Transverse colon (tissue), 4 donors: ENCODE results near the gene UQCR11. TPM values are rescaled to one million over a fixed set of nuclear protein-coding genes. Genes with fewer than 3 reads are reported as not detected.

Experiments
- DNase-seq: peaks from one replicate; pipeline ENCODE4 v3.0.0-alpha.2; 2019
- H3K27ac ChIP-seq, 4 donors: fragments of 200-600 bp; sonication (generic); 2 replicates each; pipeline ENCODE4 v1.5.1; 2016 to 2018; ENCODE audit warnings: inconsistent platforms in 4 of 4
- H3K27me3 ChIP-seq: fragments of 200-600 bp; sonication (generic); 2 replicates; pipeline ENCODE4 v1.5.1; 2017; ENCODE audit warnings: inconsistent platforms
- H3K36me3 ChIP-seq, 4 donors: fragments of 200-600 bp; sonication (generic); 2 replicates each; pipeline ENCODE4 v1.5.1; 2017 to 2019; ENCODE audit warnings: inconsistent platforms in 4 of 4
- H3K4me1 ChIP-seq, 4 donors: fragments of 200-600 bp; sonication (generic); 2 replicates each; pipeline ENCODE4 v1.5.1; 2017 to 2020; ENCODE audit warnings: inconsistent platforms in 4 of 4
- H3K4me3 ChIP-seq, 4 donors: fragments of 200-600 bp; sonication (generic); 1 replicate in 1 of 4; 2 replicates in 3 of 4; pipeline versions ENCODE4 v1.5.1 to v1.6.1; 2017 to 2019; ENCODE audit warnings: inconsistent platforms in 4 of 4
- H3K9me3 ChIP-seq, 2 donors: fragments of 200-600 bp; sonication (generic); 2 replicates each; pipeline ENCODE4 v1.5.1; 2017 to 2019; ENCODE audit warnings: inconsistent platforms in 2 of 2
- EP300 ChIP-seq: sonication (generic); formaldehyde crosslinking; IDR thresholded peaks from one replicate; pipeline ENCODE4 v1.6.1; 2017; ENCODE audit warnings: antibody characterized with exemption, low read depth
- POLR2A ChIP-seq: fragments of 450-650 bp; IDR thresholded peaks from one replicate; pipeline ENCODE4 v1.6.1; 2016; ENCODE audit warnings: antibody characterized with exemption, mild to moderate bottlenecking, moderate library complexity
- POLR2AphosphoS5 ChIP-seq, 3 donors: sonication (generic); formaldehyde crosslinking; IDR thresholded peaks; one replicate each; pipeline ENCODE4 v1.6.1; 2016; ENCODE audit warnings: antibody characterized with exemption in 3 of 3
- WGBS, 2 donors: methylation state at CpG; one replicate each; pipeline ENCODE4 v1.1.5; 2018; ENCODE audit warnings: low coverage in 1 of 2; 5-methylcytosine and 5-hydroxymethylcytosine counted together
- in situ Hi-C, 4 donors: fragments of 200-750 bp; cut with MboI; loops; one replicate each; pipeline versions ENCODE4 v1.15.0 to v1.15.1; 2017; ENCODE audit warnings: low sequenced_read_pairs in 3 of 4, low pct_ligation_motif_present in 1 of 4, low pct_unique_long_range_greater_than_20kb in 1 of 4
- intact Hi-C: fragments of 100-400 bp; cut with DNase I; formaldehyde crosslinking; loops from one replicate; pipeline ENCODE4 v1.15.1; 2023; ENCODE audit warnings: low total_unique reads
- total RNA-seq, 4 donors: library from RNA; depleted of rRNA; stranded (reverse); fragments of >200 nt; gene quantifications; one replicate each; pipeline ENCODE4 v1.1.0, GENCODE V29; 2016
- TF ChIP-seq, protein P1 (sequence below), 5 experiments: fragments of 200-600 bp in 3 of 5; fragments of 450-650 bp in 2 of 5; sonication (generic) in 3 of 5; IDR thresholded peaks; 1 replicate in 2 of 5; 2 replicates in 3 of 5; pipeline ENCODE4 v1.5.1; 2016 to 2017; ENCODE audit warnings: antibody characterized with exemption in 5 of 5, inconsistent platforms in 3 of 5, mild to moderate bottlenecking in 2 of 5, moderate library complexity in 1 of 5

The UQCR11 gene
- total RNA-seq, 4 donors from 2014 or later = 19.9 to 120 (median 60.8) TPM

DNA sequence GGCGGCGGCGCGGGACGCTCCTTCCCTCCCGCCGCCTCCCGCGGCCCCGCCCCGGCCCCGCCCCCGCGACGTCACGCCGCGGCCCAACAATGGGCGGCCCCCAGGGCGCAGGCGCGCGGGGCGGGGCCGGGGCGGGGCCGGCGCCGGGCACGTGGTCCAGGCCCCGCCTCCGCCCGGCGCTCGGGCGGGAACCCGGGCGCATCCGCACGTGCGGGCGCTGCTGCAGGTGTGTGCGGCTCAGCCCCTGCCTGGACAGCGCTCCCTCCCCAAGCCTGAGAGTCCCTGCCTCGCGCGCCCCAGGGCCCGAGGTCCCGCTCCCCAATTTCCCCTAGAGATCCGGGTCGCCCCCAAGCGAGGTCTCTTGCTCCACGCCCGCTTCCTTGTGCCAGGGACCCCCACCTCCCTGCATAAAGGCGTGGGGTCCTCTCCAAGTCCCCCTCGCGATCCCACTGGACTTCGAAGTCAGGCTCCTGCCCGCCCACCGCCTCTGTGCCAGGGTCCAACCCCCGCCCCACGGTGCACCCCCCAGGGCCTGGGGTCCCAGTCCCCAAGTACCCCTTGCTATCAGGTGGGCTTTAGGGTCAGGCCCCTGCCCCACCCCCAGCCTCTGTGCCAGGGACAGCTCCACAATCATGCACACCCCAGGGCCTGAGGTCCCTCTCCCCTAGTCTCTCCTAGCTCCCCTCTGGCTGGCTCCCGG is 36.8 kb downstream of the UQCR11 start, which contains the start of gene MEX3D:
TSS of gene MEX3D (minus strand) at position 6 of the 700 bp plus-strand sequence. CDS start 267 bp downstream, outside the sequence.
- 34% methylated on average over 18 of the region's 63 CpGs; no CpG with 5 or more reads in 1 of the 2 donors for WGBS, 2 donors
- peak within 1 kb of the TSS; percentile 62 to 74 (median 67) for H3K4me3 ChIP-seq
- in situ Hi-C loops (no loop called here), intact Hi-C loops (loop anchor here (1.0 kb wide), 1 partner anchor 48 kb away; no protein-coding TSS in a partner anchor)
- H3K27me3 ChIP-seq = peaks cover 7% of the 10 kb centered on the region
- H3K4me1 ChIP-seq = peaks cover 3 to 20% (median 17%) of the 10 kb centered on the region in 4 donors
- peak within 1 kb of the TSS; percentile 82 to 90 (median 88) for H3K27ac ChIP-seq
- no peaks in the 10 kb centered on the region for H3K9me3 ChIP-seq
- no peaks in the 10 kb centered on the region for H3K36me3 ChIP-seq
- TF ChIP-seq, protein P1, sequence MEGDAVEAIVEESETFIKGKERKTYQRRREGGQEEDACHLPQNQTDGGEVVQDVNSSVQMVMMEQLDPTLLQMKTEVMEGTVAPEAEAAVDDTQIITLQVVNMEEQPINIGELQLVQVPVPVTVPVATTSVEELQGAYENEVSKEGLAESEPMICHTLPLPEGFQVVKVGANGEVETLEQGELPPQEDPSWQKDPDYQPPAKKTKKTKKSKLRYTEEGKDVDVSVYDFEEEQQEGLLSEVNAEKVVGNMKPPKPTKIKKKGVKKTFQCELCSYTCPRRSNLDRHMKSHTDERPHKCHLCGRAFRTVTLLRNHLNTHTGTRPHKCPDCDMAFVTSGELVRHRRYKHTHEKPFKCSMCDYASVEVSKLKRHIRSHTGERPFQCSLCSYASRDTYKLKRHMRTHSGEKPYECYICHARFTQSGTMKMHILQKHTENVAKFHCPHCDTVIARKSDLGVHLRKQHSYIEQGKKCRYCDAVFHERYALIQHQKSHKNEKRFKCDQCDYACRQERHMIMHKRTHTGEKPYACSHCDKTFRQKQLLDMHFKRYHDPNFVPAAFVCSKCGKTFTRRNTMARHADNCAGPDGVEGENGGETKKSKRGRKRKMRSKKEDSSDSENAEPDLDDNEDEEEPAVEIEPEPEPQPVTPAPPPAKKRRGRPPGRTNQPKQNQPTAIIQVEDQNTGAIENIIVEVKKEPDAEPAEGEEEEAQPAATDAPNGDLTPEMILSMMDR (IDR thresholded peaks at IDR 0.05) = no peak
- TF ChIP-seq POLR2AphosphoS5 (IDR thresholded peaks at IDR 0.05) = no peak
- TF ChIP-seq POLR2A = no peak
- TF ChIP-seq EP300 = no peak
- DNase-seq = peak; percentile 87

DNA sequence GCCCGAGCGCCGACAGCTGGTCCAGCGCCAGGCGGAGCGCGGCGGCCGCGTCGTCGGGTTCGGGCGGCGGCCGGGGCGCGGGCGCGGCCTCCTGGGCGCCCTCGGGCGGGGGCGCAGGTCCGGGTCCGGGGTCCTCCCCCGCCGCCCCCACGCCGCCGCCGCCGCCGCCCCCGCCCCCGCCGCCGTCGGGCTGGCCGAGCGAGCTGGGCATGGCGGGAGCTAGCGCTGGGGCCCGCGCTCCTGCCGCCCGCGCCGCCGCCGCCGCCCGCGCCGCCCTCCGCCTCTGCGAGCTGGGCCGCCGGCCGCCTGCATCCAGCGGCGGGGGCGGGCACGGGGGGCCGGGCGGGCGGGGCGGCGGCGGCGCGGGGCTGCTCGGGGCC is 37.4 kb downstream of the UQCR11 start:
- intact Hi-C loops = no loop called here
- peaks cover 7% of the 10 kb centered on the region for H3K27me3 ChIP-seq
- H3K36me3 ChIP-seq = no peaks in the 10 kb centered on the region
- no peak overlapping the region for H3K27ac ChIP-seq
- peaks cover 3 to 20% (median 16%) of the 10 kb centered on the region in 4 donors for H3K4me1 ChIP-seq
- no CpG with 5 or more reads among the region's 73 CpGs for WGBS, 2 donors
- in situ Hi-C loops = no loop called here
- no peak for TF ChIP-seq POLR2AphosphoS5 (IDR thresholded peaks at IDR 0.05)
- TF ChIP-seq, protein P1 (IDR thresholded peaks at IDR 0.05) = no peak
- no peak for TF ChIP-seq EP300
- TF ChIP-seq POLR2A = no peak
- no peaks in the 10 kb centered on the region for H3K9me3 ChIP-seq
- peak overlapping the region in 3 of 4 donors; percentile 62 to 70 (median 64) for H3K4me3 ChIP-seq
- no peak for DNase-seq

DNA sequence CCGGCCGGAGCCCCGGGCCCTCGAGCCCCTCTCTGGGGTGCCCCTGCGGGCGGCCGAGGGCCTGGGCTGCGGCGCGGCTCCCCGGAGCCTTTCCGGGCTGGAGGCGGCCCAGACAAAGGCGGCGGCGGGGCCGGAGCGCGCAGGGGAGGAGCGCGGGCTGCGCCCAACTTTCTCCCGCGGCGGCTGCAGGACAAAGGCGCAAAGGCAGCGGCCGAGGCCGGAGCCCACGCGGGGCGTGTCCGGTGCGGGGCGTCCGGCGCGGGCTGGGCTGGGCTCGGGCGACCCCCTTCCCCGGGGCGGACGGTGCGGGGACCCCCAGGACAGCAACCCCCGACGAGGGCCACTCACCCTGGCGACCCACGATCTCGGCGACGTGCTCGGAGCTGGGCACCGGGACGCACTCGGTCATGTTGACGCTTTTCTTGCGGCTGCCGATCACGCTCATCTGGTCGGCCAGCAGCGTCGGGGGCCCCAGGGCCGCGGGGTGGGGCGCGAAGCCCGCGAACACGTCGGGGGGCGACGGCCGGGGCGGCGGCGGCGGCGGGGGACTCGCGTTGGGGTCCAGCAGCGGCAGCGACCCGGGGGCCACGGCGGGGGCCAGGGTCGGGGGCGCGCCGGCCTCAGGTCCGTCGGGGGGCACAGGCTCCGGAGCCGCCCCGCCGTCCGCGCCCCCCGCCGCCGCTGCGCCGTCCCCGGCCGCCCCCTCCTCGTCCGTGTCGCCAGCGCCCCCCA is 38.0 kb downstream of the UQCR11 start:
- 5% methylated on average over 20 of the region's 108 CpGs; no CpG with 5 or more reads in 1 of the 2 donors for WGBS, 2 donors
- TF ChIP-seq POLR2A = no peak
- in situ Hi-C loops (no loop called here), intact Hi-C loops (no loop called here)
- Histone ChIP-seq H3K27ac (peak overlapping the region; percentile 82 to 90 (median 88)), H3K4me3 (peak overlapping the region; percentile 62 to 74 (median 67)), H3K36me3 (no peaks in the 10 kb centered on the region), H3K4me1 (peaks cover 3 to 20% (median 16%) of the 10 kb centered on the region in 4 donors), H3K27me3 (peaks cover 7% of the 10 kb centered on the region), H3K9me3 (no peaks in the 10 kb centered on the region)
- peak; percentile 47 for DNase-seq

DNA sequence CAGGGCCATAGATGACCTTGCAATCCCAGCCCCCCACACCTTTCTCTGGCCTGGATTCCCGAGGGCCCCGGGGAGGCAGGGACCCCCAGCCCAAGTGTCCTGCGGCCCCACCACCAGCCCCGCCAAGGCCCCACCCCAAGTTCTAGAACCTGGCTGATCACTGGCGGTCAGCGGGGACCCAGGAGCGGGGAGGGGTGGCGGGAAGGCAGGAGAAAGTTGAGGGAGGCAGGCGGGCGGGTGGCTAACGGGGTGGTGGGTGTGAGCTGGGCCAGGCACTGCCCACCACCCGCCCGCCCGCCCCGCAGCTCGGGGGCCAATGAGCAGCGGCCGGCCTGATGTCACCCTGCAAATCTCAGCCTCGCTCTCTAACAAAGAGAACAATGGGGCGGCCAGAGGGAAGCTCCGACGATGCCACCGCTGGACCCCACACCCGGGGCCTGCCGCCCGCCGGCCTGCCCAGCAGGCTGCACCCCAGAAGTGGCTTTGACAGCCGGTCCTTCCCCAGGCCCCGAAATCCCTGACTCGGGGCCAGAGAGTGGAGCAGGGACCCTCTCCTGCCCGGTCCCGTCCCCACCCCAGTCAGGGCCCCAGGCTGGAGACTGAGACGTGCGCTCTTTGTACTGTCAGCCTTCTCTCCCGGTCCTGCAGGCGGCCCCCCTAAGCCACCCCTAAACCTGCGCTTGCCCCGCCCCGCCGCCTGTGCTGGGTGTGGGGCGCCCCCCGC is 38.7 kb downstream of the UQCR11 start:
- no peak for TF ChIP-seq EP300
- peak; percentile 47 to 78 (median 69) for TF ChIP-seq POLR2AphosphoS5 (IDR thresholded peaks at IDR 0.05)
- TF ChIP-seq POLR2A = peak; percentile 63
- Histone ChIP-seq H3K27ac (peak overlapping the region; percentile 82 to 90 (median 88)), H3K4me1 (peaks cover 3 to 20% (median 16%) of the 10 kb centered on the region in 4 donors), H3K9me3 (no peaks in the 10 kb centered on the region), H3K36me3 (no peaks in the 10 kb centered on the region), H3K27me3 (peaks cover 7% of the 10 kb centered on the region), H3K4me3 (peak overlapping the region; percentile 62 to 74 (median 67))
- WGBS, 2 donors = 8% methylated on average over 13 of the region's 42 CpGs; no CpG with 5 or more reads in 1 of the 2 donors
- in situ Hi-C loops = no loop called here
- intact Hi-C loops = no loop called here
- DNase-seq = peak; percentile 59
